Cardiac fibroblast (primary cell): Measurements from ENCODE around the gene RFX2.

ENCODE experiments used
- DNase-seq, 2 donors: peaks; one replicate each; pipeline versions ENCODE4 v3.0.0 to v3.0.0-alpha.2; 2010; ENCODE audit warnings: low read depth in 2 of 2
- H3K4me3 ChIP-seq, 2 donors: replicated peaks in 1 of 2; 1 replicate in 1 of 2; 2 replicates in 1 of 2; pipeline ENCODE4 v1.5.1; 2011; ENCODE audit warnings: low read depth in 2 of 2, low read length in 2 of 2, mild to moderate bottlenecking in 2 of 2, moderate library complexity in 1 of 2
- CTCF ChIP-seq: IDR thresholded peaks from one replicate; pipeline ENCODE4 v1.5.1; 2011; ENCODE audit warnings: low read depth, mild to moderate bottlenecking, low read length, inconsistent platforms

Gene RFX2

DNA sequence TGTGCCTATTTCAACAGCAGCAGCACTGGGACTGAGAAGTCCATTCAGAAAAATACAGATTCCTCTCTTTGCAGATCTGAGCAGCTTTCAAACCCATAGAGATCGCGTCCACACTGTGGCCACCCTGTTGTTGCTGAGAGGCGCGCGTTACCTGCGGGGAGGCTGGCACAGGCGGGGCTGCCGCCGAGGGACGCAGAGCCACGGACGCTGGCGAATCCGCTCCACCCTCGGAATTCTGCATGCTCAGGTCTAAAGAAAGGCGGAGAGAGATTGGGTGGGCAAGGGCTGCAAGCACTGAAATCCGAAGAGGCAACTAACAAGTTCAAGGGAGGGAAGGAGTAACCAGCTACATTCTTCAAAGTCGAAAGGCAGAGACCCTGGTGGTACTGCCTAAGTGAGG is 63.0 kb downstream of the RFX2 start:
- DNase-seq, result no peak
- no peak overlapping the region for H3K4me3 ChIP-seq
- no peak for TF ChIP-seq CTCF

DNA sequence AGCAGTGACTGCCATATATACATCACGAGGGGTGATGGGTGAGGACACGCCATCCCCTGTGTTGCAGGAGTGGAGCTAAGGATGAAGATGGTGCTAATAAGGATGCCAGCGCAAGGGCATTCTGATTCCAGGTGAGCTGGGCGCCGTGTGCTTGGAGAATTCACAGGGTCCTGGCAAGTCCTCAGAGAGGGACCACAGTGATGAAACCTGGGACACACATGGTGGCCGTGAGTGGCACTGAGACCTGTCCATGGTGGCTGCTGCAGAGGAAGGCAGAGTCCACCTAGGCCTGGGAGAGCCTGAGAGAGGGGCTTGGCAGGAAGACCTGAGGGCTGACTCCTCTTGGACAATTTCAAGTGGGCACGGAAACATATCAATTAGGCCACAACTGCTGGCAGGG is 65.2 kb downstream of the RFX2 start:
- TF ChIP-seq CTCF, result no peak
- no peak for DNase-seq
- no peak overlapping the region for H3K4me3 ChIP-seq

DNA sequence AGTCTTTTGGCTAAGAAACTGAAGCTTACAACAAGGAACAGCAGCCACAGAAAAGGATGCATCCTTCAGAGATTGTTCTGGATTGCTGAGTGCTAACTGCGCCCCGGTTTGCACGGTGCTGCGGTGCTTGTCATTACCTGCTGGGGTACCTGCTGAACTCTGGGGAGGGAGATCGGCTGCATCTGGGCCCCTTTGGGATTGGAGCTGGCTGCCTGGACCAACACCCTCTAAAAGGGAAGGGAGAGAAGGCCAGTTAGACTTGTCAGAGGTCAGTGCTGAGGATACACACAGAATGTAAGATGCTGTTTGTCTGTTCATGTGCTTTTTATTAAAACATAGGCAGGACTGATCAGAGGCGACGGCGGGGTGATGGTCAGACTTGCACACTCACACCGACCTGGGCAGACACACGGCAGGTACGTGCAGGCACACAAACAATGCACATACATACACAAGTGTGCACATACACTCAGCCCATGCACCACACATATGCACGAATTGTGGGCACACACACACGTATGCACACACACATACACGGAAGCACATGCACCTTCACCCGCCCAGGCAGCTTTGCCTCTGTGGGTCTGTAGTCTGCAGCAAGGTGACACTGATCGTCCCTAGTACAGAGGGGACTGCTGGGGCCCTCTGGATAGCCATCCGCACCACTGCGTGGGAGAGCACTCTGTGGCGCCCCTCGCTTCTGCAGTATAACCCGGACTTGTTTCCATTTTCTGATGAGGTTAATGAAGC is 66.1 kb downstream of the RFX2 start:
- no peak for TF ChIP-seq CTCF
- no peak for DNase-seq
- no peak overlapping the region for H3K4me3 ChIP-seq

GRCh38 chr19:6042776-6043726 is 67.2 kb downstream of the RFX2 start:
- TF ChIP-seq CTCF, result no peak
- H3K4me3 ChIP-seq, result no peak overlapping the region
- DNase-seq, result no peak

DNA sequence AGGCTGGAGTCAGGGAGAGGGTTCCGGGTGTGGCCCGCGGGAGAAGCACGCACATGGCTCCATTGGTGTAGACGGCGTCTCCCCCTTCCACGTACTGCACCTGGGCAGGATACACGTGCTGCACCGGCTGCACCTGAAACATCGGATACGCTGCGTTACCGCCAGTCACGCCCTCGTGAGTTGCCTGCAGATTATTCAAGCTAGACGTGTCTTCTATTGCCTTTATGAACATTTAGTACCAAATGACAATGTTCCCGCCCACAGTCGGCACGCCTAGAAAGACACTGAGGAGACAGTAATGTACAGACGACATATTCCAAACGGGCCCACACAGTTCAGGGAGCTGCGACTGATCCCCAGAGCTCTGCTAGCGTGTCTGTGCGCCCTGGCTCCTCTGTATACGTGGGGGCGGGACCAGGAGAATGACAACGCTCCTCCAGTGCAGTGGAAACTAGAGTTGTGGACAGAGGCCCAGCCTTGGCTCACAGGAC is 68.3 kb downstream of the RFX2 start:
- DNase-seq, result no peak
- H3K4me3 ChIP-seq, result no peak overlapping the region
- no peak for TF ChIP-seq CTCF

GRCh38 chr19:6041071-6041470 is 69.2 kb downstream of the RFX2 start:
- TF ChIP-seq CTCF, result no peak
- no peak for DNase-seq
- no peak overlapping the region for H3K4me3 ChIP-seq
